OCI-LY1 (cell line): ENCODE data around the gene NME5.

ENCODE experiments used
- H2AFZ ChIP-seq: fragments of 200-600 bp; sonication (generic), shearing (Covaris generic); 2 replicates; pipeline ENCODE4 v1.6.0; 2014; ENCODE audit warnings: antibody characterized with exemption, mild to moderate bottlenecking, low read length
- H3F3A ChIP-seq: fragments of 200-600 bp; sonication (generic), shearing (Covaris generic); 2 replicates; pipeline ENCODE4 v1.6.0; 2014; ENCODE audit warnings: mild to moderate bottlenecking, antibody characterized with exemption, low read length, moderate library complexity; ENCODE audit not compliant: insufficient read depth
- H3K27ac ChIP-seq: fragments of 200-600 bp; sonication (generic); 2 replicates; pipeline ENCODE4 v1.5.1; 2014; ENCODE audit warnings: low read length, mixed run types, mild to moderate bottlenecking, low read depth; ENCODE audit not compliant: poor library complexity, severe bottlenecking
- H3K27me3 ChIP-seq: fragments of 200-600 bp; sonication (generic); 2 replicates; pipeline ENCODE4 v1.6.0; 2014; ENCODE audit warnings: antibody characterized with exemption, mild to moderate bottlenecking, low read length, moderate library complexity; ENCODE audit not compliant: insufficient read depth
- H3K36me3 ChIP-seq: fragments of 200-600 bp; sonication (generic); 2 replicates; pipeline ENCODE4 v1.6.1; 2014; ENCODE audit warnings: mild to moderate bottlenecking, antibody characterized with exemption, low read length, moderate library complexity, mixed read lengths; ENCODE audit not compliant: insufficient read depth
- H3K4me1 ChIP-seq: fragments of 200-600 bp; sonication (generic); 2 replicates; pipeline ENCODE4 v1.5.1; 2014; ENCODE audit warnings: mild to moderate bottlenecking, low read length, moderate library complexity; ENCODE audit not compliant: insufficient read depth, severe bottlenecking
- H3K4me2 ChIP-seq: fragments of 200-600 bp; sonication (generic), shearing (Covaris generic); 2 replicates; pipeline ENCODE4 v1.6.1; 2014; ENCODE audit warnings: low read length
- H3K4me3 ChIP-seq: fragments of 200-600 bp; sonication (generic); 2 replicates; pipeline ENCODE4 v1.5.1; 2014; ENCODE audit warnings: low read length, low read depth, mild to moderate bottlenecking, mixed read lengths; ENCODE audit not compliant: poor library complexity, severe bottlenecking
- H3K79me2 ChIP-seq: fragments of 200-600 bp; shearing (Covaris generic); 2 replicates; pipeline ENCODE4 v1.6.1; 2016; ENCODE audit warnings: mixed run types, low read length, mixed read lengths; ENCODE audit not compliant: insufficient read depth
- H3K9ac ChIP-seq: fragments of 200-600 bp; sonication (generic), shearing (Covaris generic); 2 replicates; pipeline ENCODE4 v1.6.1; 2014; ENCODE audit warnings: mild to moderate bottlenecking, low read length, mixed read lengths
- H3K9me2 ChIP-seq: fragments of 200-600 bp; sonication (generic), shearing (Covaris generic); 2 replicates; pipeline ENCODE4 v1.6.1; 2014; ENCODE audit warnings: low read depth, mild to moderate bottlenecking, low read length, mixed read lengths
- H3K9me3 ChIP-seq: fragments of 200-600 bp; shearing (Covaris generic); 2 replicates; pipeline ENCODE4 v1.6.1; 2014; ENCODE audit warnings: low read length, mixed read lengths
- H4K20me1 ChIP-seq: fragments of 200-600 bp; sonication (generic), shearing (Covaris generic); 2 replicates; pipeline ENCODE4 v1.6.0; 2016; ENCODE audit warnings: mild to moderate bottlenecking, low read length; ENCODE audit not compliant: insufficient read depth
- EZH2 ChIP-seq: fragments of 200-600 bp; sonication (generic), shearing (Covaris generic); IDR thresholded peaks from 2 replicates; pipeline ENCODE4 v1.8.0; 2017; ENCODE audit warnings: borderline replicate concordance, mixed run types, mild to moderate bottlenecking, antibody characterized with exemption, low read length, moderate library complexity, mixed read lengths
- TF ChIP-seq, protein P1 (sequence below): fragments of 200-600 bp; sonication (generic), shearing (Covaris generic); IDR thresholded peaks from 2 replicates; pipeline ENCODE4 v1.5.1; 2017; ENCODE audit warnings: mild to moderate bottlenecking, antibody characterized with exemption, low read length, moderate library complexity, mixed read lengths

NME5 gene

DNA sequence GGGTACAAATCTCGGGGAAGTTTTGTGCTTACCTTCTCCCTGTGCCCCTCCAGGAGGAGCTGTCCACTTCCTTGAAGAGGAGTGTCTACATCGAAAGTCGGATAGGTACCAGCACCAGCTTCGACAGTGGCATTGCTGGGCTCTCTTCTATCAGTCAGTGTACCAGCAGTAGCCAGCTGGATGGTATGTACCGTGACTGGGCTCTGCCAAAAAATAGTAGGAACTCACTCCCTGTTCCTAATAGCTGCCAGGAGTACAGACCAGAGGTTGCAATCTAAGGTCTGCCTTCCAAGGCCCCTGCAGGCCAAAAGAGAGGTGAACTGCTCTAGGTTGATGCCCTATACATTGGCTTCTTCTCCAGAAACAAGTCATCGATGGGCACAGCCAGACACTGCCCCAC, 43.6 kb upstream of the NME5 start:
- Histone ChIP-seq H2AFZ (no peak overlapping the region), H3K9me3 (no peaks in the 10 kb centered on the region), H4K20me1 (no peaks in the 10 kb centered on the region), H3K4me3 (no peak overlapping the region), H3K27me3 (no peaks in the 10 kb centered on the region), H3K4me1 (peaks cover 14% of the 10 kb centered on the region), H3K79me2 (peaks cover 13% of the 10 kb centered on the region), H3K36me3 (peaks cover 71% of the 10 kb centered on the region), H3K9ac (no peak overlapping the region), H3K9me2 (no peaks in the 10 kb centered on the region), H3F3A (no peaks in the 10 kb centered on the region), H3K4me2 (no peak overlapping the region), H3K27ac (no peak overlapping the region)
- TF ChIP-seq, protein P1, sequence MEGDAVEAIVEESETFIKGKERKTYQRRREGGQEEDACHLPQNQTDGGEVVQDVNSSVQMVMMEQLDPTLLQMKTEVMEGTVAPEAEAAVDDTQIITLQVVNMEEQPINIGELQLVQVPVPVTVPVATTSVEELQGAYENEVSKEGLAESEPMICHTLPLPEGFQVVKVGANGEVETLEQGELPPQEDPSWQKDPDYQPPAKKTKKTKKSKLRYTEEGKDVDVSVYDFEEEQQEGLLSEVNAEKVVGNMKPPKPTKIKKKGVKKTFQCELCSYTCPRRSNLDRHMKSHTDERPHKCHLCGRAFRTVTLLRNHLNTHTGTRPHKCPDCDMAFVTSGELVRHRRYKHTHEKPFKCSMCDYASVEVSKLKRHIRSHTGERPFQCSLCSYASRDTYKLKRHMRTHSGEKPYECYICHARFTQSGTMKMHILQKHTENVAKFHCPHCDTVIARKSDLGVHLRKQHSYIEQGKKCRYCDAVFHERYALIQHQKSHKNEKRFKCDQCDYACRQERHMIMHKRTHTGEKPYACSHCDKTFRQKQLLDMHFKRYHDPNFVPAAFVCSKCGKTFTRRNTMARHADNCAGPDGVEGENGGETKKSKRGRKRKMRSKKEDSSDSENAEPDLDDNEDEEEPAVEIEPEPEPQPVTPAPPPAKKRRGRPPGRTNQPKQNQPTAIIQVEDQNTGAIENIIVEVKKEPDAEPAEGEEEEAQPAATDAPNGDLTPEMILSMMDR, result no peak
- no peak for TF ChIP-seq EZH2

DNA sequence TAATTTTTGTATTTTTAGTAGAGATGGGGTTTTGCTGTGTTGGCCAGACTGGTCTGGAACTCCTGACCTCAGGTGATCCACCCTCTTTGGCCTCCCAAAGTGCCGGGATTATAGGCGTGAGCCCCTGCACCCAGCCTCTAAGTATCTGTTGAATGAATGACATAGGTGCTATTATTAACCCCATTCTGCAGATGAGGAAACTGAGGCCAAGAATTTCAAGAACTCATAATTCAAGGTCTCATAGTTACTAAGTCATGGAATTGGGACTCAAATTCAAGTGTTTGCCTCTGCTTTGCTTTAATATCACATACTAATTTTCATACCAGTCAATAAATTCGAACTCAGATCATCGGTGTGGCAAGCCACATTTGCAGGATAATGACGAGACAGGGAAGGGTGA, 41.6 kb upstream of the NME5 start:
- H3K9me3 ChIP-seq, result no peaks in the 10 kb centered on the region
- peaks cover 21% of the 10 kb centered on the region for H3K4me1 ChIP-seq
- no peak overlapping the region; the same call in 1 of the 2 replicates for H3K9ac ChIP-seq
- H3K79me2 ChIP-seq, result peaks cover 19% of the 10 kb centered on the region
- H3F3A ChIP-seq, result no peaks in the 10 kb centered on the region
- no peak for TF ChIP-seq EZH2
- TF ChIP-seq, protein P1, result no peak
- peaks cover 61% of the 10 kb centered on the region for H3K36me3 ChIP-seq
- H3K4me2 ChIP-seq, result no peak overlapping the region; the same call in 1 of the 2 replicates
- H2AFZ ChIP-seq, result no peak overlapping the region
- no peaks in the 10 kb centered on the region for H3K9me2 ChIP-seq
- no peak overlapping the region for H3K4me3 ChIP-seq
- H4K20me1 ChIP-seq, result no peaks in the 10 kb centered on the region
- no peak overlapping the region for H3K27ac ChIP-seq
- no peaks in the 10 kb centered on the region for H3K27me3 ChIP-seq

DNA sequence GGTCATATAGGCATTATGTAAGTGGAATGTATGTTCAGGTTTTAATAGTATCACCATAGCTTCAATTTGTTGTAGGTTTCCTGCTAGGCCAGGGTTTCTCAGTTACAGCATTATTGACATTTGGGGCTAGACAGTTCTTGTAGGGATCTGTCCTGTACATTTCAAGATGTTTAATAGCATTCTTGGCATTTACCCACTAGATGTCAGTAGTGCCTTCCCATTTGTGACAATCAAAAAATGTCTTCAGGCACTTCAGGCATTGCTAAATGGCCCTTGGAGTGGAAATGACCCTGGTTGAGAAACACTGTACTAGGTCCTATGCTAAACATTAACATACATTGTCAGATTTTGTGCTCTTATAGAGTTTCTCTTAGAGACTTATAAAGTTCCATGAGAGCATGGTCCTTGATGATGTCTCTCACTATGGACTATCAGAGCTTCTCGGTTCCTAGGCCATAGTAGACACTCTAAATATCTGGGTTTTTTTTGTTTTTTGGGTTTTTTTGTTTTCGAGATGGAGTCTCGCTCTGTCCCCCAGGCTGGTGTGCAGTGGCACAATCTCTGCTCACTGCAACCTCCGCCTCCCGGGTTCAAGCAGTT, 41.1 kb upstream of the NME5 start:
- no peak overlapping the region for H2AFZ ChIP-seq
- H3K9me3 ChIP-seq, result no peaks in the 10 kb centered on the region
- peaks cover 19% of the 10 kb centered on the region for H3K79me2 ChIP-seq
- H3K4me3 ChIP-seq, result peak overlapping the region; percentile 90
- H3K4me1 ChIP-seq, result peaks cover 21% of the 10 kb centered on the region
- peak overlapping the region; percentile 90 for H3K4me2 ChIP-seq
- peak overlapping the region; percentile 90 for H3K9ac ChIP-seq
- no peaks in the 10 kb centered on the region for H3K9me2 ChIP-seq
- H3K36me3 ChIP-seq, result peaks cover 58% of the 10 kb centered on the region
- H4K20me1 ChIP-seq, result no peaks in the 10 kb centered on the region
- no peaks in the 10 kb centered on the region for H3F3A ChIP-seq
- H3K27ac ChIP-seq, result peak overlapping the region; percentile 73
- TF ChIP-seq EZH2, result no peak
- TF ChIP-seq, protein P1, result peak; percentile 73
- no peaks in the 10 kb centered on the region for H3K27me3 ChIP-seq
